Peyer's patch (tissue), 4 donors: ENCODE results near the gene SLC5A11. TPM values are rescaled to one million over a fixed set of nuclear protein-coding genes. Genes with fewer than 3 reads are reported as not detected.

Experiments used
- DNase-seq, 3 donors: peaks; one replicate each; pipeline ENCODE4 v3.0.0-alpha.2; 2017 to 2019
- H3K27ac ChIP-seq, 4 donors: fragments of 200-600 bp; sonication (generic); one replicate each; pipeline ENCODE4 v1.5.1; 2016 to 2019
- H3K27me3 ChIP-seq, 2 donors: fragments of 200-600 bp; sonication (generic); one replicate each; pipeline ENCODE4 v1.5.1; 2019
- H3K36me3 ChIP-seq, 3 donors: fragments of 200-600 bp; sonication (generic); one replicate each; pipeline ENCODE4 v1.5.1; 2016 to 2019
- H3K4me1 ChIP-seq, 4 donors: fragments of 200-600 bp; sonication (generic); one replicate each; pipeline ENCODE4 v1.5.1; 2016 to 2019
- H3K4me3 ChIP-seq, 4 donors: fragments of 200-600 bp; sonication (generic); 1 replicate in 3 of 4; 2 replicates in 1 of 4; pipeline ENCODE4 v1.5.1; 2016 to 2019; ENCODE audit warnings: mild to moderate bottlenecking in 1 of 4
- H3K9me3 ChIP-seq, 4 donors: fragments of 200-600 bp; sonication (generic); one replicate each; pipeline ENCODE4 v1.5.1; 2016 to 2019; ENCODE audit warnings: mild to moderate bottlenecking in 1 of 4
- POLR2A ChIP-seq, 2 donors: fragments of 450-650 bp; IDR thresholded peaks; one replicate each; pipeline ENCODE4 v1.5.1; 2017; ENCODE audit warnings: antibody characterized with exemption in 2 of 2, mild to moderate bottlenecking in 2 of 2, moderate library complexity in 2 of 2
- total RNA-seq, 4 donors: library from RNA; depleted of rRNA; stranded (reverse); fragments of >200 nt; gene quantifications; one replicate each; pipeline ENCODE4 v1.1.0, GENCODE V29; 2016
- TF ChIP-seq, protein P1 (sequence below), 6 experiments: fragments of 450-650 bp in 4 of 6; fragments of 200-600 bp in 2 of 6; sonication (generic) in 1 of 6; IDR thresholded peaks; one replicate each; pipeline ENCODE4 v1.5.1; 2017 to 2019; ENCODE audit warnings: antibody characterized with exemption in 6 of 6, mild to moderate bottlenecking in 3 of 6, moderate library complexity in 1 of 6

The SLC5A11 gene, protein sequence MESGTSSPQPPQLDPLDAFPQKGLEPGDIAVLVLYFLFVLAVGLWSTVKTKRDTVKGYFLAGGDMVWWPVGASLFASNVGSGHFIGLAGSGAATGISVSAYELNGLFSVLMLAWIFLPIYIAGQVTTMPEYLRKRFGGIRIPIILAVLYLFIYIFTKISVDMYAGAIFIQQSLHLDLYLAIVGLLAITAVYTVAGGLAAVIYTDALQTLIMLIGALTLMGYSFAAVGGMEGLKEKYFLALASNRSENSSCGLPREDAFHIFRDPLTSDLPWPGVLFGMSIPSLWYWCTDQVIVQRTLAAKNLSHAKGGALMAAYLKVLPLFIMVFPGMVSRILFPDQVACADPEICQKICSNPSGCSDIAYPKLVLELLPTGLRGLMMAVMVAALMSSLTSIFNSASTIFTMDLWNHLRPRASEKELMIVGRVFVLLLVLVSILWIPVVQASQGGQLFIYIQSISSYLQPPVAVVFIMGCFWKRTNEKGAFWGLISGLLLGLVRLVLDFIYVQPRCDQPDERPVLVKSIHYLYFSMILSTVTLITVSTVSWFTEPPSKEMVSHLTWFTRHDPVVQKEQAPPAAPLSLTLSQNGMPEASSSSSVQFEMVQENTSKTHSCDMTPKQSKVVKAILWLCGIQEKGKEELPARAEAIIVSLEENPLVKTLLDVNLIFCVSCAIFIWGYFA
- 100 to 1,000 TPM in 2 of 4 donors, 10 to 100 TPM in 1, 1 to 10 TPM in 1; 1.7 to 138 (median 88.6) TPM for total RNA-seq

DNA sequence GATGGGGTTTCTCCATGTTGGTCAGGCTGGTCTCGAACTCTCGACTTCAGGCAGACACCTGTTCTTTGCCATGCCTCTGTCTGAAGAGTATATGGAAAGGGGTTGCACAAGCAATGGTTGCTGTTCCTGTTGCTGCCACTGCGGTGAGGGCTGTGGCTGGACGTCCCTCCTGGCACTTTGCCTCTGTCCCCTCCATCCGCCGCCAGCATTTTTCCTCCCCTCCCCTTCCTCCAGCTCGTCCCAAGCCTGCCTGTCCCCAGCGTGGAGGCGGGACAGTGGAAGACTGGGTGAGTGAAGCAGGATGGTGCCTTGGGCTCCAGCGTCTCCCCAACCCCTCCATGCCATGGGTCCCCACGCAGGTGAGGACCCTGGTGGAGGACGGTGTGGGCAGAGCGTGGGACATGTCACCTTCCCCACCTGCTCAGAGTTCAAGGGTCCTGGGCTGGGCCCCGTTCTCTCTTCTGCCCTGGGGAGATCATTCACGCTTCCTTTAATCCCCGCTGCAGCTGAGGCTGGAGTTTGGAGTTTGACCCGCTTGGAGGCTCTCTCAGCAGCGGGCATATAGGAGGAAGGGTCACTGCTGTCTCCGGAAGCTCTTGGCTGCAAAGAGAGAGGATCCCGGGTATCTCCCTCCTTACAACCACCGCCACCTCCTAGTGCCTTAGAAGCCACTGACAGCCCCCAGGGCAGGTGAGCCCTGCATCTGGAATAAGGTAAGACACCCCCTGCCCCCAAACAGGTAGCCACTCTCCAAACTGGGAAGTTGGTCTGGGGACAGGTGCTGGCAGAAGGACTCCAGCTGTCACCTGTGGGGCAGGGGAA, at the start of gene SLC5A11:
Gene SLC5A11, plus strand, starts transcription at position 238 of the 822 bp plus-strand sequence. CDS start 12,681 bp downstream, outside the sequence.
- Histone ChIP-seq H3K9me3 (no peaks in the 10 kb centered on the region), H3K27me3 (no peaks in the 10 kb centered on the region), H3K4me3 (peak within 1 kb of the TSS in 2 of 4 donors; percentile 45 to 48), H3K36me3 (no peaks in the 10 kb centered on the region), H3K4me1 (peaks cover 0 to 18% (median 0%) of the 10 kb centered on the region in 4 donors), H3K27ac (peak within 1 kb of the TSS in 3 of 4 donors; percentile 63 to 89 (median 79))
- TF ChIP-seq, protein P1, sequence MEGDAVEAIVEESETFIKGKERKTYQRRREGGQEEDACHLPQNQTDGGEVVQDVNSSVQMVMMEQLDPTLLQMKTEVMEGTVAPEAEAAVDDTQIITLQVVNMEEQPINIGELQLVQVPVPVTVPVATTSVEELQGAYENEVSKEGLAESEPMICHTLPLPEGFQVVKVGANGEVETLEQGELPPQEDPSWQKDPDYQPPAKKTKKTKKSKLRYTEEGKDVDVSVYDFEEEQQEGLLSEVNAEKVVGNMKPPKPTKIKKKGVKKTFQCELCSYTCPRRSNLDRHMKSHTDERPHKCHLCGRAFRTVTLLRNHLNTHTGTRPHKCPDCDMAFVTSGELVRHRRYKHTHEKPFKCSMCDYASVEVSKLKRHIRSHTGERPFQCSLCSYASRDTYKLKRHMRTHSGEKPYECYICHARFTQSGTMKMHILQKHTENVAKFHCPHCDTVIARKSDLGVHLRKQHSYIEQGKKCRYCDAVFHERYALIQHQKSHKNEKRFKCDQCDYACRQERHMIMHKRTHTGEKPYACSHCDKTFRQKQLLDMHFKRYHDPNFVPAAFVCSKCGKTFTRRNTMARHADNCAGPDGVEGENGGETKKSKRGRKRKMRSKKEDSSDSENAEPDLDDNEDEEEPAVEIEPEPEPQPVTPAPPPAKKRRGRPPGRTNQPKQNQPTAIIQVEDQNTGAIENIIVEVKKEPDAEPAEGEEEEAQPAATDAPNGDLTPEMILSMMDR (IDR thresholded peaks at IDR 0.05), result peak in 2 of 6 experiments; percentile 4 to 12
- peak in 1 of 2 donors; percentile 12 for TF ChIP-seq POLR2A (IDR thresholded peaks at IDR 0.05)
- peak in 2 of 3 donors; percentile 80 to 81 for DNase-seq

DNA sequence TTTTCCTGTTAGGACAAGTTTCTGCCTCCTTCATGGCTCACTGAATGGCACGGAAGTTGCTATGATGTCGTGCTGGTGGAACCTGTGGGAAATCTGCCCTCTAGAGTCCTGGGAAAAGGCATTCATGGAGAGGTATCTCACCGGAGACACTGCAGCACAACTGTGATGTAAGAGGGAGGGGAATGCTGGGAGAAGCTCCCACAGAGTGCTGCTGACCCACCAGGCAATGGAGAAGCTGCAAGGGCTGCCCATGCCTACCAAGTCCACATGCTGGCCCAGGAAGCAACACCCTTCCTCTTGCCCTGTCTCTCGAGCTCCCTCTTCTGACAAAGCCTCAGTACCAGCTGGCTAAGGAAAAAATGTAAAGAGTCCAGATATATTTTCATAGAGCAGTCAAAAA, 45.2 kb upstream of the SLC5A11 start:
- H3K9me3 ChIP-seq, result no peaks in the 10 kb centered on the region
- no peaks in the 10 kb centered on the region for H3K4me1 ChIP-seq
- TF ChIP-seq, protein P1 (IDR thresholded peaks at IDR 0.05), result no peak
- TF ChIP-seq POLR2A (IDR thresholded peaks at IDR 0.05), result no peak
- peaks cover 0 to 100% (median 4%) of the 10 kb centered on the region in 3 donors for H3K36me3 ChIP-seq
- DNase-seq, result no peak
- no peak overlapping the region for H3K4me3 ChIP-seq
- H3K27me3 ChIP-seq, result no peaks in the 10 kb centered on the region
- no peak overlapping the region for H3K27ac ChIP-seq

DNA sequence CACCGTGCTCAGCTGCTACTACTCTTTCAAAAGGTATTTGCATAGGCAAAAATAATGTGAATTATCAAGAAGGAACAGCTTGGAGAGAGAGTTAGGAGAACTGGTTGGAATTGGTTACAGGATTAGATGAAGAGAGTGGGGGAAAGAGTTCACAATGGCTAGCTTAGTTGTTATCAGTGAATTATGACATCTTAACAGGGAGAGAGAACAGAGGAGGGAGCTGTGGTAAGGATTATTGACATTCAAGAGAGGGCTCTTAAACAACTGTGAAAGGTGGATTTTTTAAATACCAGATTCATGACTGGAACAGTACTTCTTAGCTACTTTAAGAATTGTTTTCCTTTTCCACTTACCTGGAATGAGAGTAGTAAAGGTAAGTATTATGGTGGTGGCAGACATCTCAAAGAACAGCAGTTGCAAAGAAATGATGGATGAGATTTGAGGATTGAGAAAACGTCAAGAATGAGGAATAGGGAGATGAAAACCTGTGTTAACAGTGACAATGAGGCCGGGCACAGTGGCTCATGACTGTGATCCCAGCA, 43.9 kb upstream of the SLC5A11 start:
- H3K27me3 ChIP-seq, result no peaks in the 10 kb centered on the region
- no peak overlapping the region for H3K4me3 ChIP-seq
- peaks cover 0 to 100% (median 0%) of the 10 kb centered on the region in 3 donors for H3K36me3 ChIP-seq
- H3K9me3 ChIP-seq, result no peaks in the 10 kb centered on the region
- H3K4me1 ChIP-seq, result no peaks in the 10 kb centered on the region
- no peak for DNase-seq
- no peak overlapping the region for H3K27ac ChIP-seq
- TF ChIP-seq, protein P1 (IDR thresholded peaks at IDR 0.05), result no peak
- no peak for TF ChIP-seq POLR2A (IDR thresholded peaks at IDR 0.05)

DNA sequence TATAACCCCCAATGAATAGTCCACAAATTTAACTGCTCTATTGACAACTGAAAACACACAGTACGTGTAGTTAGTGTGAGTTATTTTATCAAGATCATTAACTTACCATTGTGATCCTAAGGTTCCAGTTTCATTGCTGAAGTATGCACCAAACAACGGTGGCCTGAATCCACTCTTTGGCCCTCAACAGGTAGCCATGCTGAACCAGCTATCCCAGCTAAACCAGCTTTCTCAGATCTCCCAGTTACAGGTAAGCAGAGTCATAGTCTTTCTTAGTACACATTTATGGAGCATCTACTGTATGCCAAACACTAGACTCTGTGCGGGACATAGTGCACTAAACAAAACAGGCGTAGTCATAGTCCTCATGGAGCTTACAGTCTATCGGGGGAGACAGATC, 40.3 kb upstream of the SLC5A11 start:
- DNase-seq, result no peak
- H3K9me3 ChIP-seq, result no peaks in the 10 kb centered on the region
- H3K36me3 ChIP-seq, result peaks cover 0 to 100% (median 1%) of the 10 kb centered on the region in 3 donors
- no peaks in the 10 kb centered on the region for H3K27me3 ChIP-seq
- no peak for TF ChIP-seq POLR2A (IDR thresholded peaks at IDR 0.05)
- TF ChIP-seq, protein P1 (IDR thresholded peaks at IDR 0.05), result no peak
- no peaks in the 10 kb centered on the region for H3K4me1 ChIP-seq
- H3K4me3 ChIP-seq, result no peak overlapping the region
- no peak overlapping the region for H3K27ac ChIP-seq

DNA sequence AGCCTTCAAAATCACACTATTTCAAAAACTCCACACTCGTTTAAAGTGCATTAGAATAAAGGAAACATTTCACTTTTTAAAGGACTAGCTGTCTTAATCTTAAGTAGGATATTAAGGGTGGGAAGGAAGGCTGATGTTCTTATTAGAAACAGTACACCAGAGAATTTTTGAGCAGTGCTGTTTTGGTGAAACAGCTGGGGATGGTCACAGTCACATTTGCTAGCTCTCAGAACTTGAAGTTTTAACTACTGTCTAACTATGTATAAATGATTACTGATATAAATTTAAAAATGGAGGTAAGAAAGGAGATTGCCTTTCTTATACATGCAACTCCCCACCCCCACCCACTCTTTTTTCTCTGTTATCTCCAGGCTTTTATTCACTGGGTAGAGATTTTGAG, 38.5 kb upstream of the SLC5A11 start:
- no peak for DNase-seq
- TF ChIP-seq POLR2A (IDR thresholded peaks at IDR 0.05), result no peak
- TF ChIP-seq, protein P1 (IDR thresholded peaks at IDR 0.05), result no peak
- H3K9me3 ChIP-seq, result no peaks in the 10 kb centered on the region
- no peaks in the 10 kb centered on the region for H3K4me1 ChIP-seq
- no peak overlapping the region for H3K27ac ChIP-seq
- peaks cover 0 to 96% (median 2%) of the 10 kb centered on the region in 3 donors for H3K36me3 ChIP-seq
- H3K4me3 ChIP-seq, result no peak overlapping the region
- no peaks in the 10 kb centered on the region for H3K27me3 ChIP-seq
